HepG2 (cell line): Measurements from ENCODE around the gene CAD. TPM values are rescaled to one million over a fixed set of nuclear protein-coding genes. Genes with fewer than 3 reads are reported as not detected.
A peak's percentile ranks its signal among the peaks of the same experiment; 100 is the strongest.

Experiments used
- CBX2 ChIP-seq, 2 experiments: fragments of 200-600 bp in 1 of 2; sonication (generic); formaldehyde crosslinking in 1 of 2; IDR thresholded peaks; 2 replicates each; pipeline versions ENCODE4 v1.7.0 to v1.8.1; 2018 to 2022; ENCODE audit warnings: low read depth in 2 of 2, low read length in 1 of 2, mild to moderate bottlenecking in 1 of 2, missing genetic modification reagents in 1 of 2
- DPF2 ChIP-seq: sonication (generic); formaldehyde crosslinking; IDR thresholded peaks from 2 replicates; pipeline ENCODE4 v1.4.0; 2020; ENCODE audit warnings: mild to moderate bottlenecking, low read depth, missing genetic modification reagents, borderline replicate concordance
- GABPB1 ChIP-seq: IDR thresholded peaks from 2 replicates; pipeline ENCODE4 v1.6.1; 2016; ENCODE audit warnings: mild to moderate bottlenecking, missing genetic modification reagents, moderate library complexity, missing compliant biosample characterization
- GRHL1 ChIP-seq: sonication (generic); formaldehyde crosslinking; conservative IDR thresholded peaks from 2 replicates; pipeline ENCODE4 v1.8.0; 2022; ENCODE audit warnings: missing genetic modification reagents
- HNF4A ChIP-seq: sonication (generic); formaldehyde crosslinking; IDR thresholded peaks from 2 replicates; pipeline ENCODE4 v1.4.0; 2020; ENCODE audit warnings: missing genetic modification reagents
- MLX ChIP-seq: IDR thresholded peaks from 2 replicates; pipeline ENCODE4 v1.6.1; 2016
- NBN ChIP-seq: fragments of 450-650 bp; conservative IDR thresholded peaks from 2 replicates; pipeline ENCODE4 v1.6.1; 2017
- PBX3 ChIP-seq: sonication (generic); formaldehyde crosslinking; IDR thresholded peaks from 2 replicates; pipeline ENCODE4 v1.8.1; 2023; ENCODE audit warnings: missing genetic modification reagents, inconsistent platforms, borderline replicate concordance
- PHF21A ChIP-seq: sonication (generic); formaldehyde crosslinking; IDR thresholded peaks from 2 replicates; pipeline ENCODE4 v1.5.0; 2020; ENCODE audit warnings: mild to moderate bottlenecking, missing genetic modification reagents
- RBFOX2 ChIP-seq: fragments of 200-400 bp; formaldehyde crosslinking; IDR thresholded peaks from 2 replicates; pipeline ENCODE4 v1.6.1; 2017; ENCODE audit warnings: low read depth, mild to moderate bottlenecking, low read length
- SETDB1 ChIP-seq: sonication (generic); formaldehyde crosslinking; IDR thresholded peaks from 2 replicates; pipeline ENCODE4 v1.5.1; 2020; ENCODE audit warnings: missing genetic modification reagents, mild to moderate bottlenecking, borderline replicate concordance
- SIX4 ChIP-seq: sonication (generic); formaldehyde crosslinking; IDR thresholded peaks from 2 replicates; pipeline ENCODE4 v1.4.0; 2020; ENCODE audit warnings: missing genetic modification reagents
- SRY ChIP-seq: sonication (generic); formaldehyde crosslinking; IDR thresholded peaks from 2 replicates; pipeline ENCODE4 v1.8.0; 2022; ENCODE audit warnings: mild to moderate bottlenecking, missing genetic modification reagents
- TBL1XR1 ChIP-seq: fragments of 150-350 bp; IDR thresholded peaks from 2 replicates; pipeline ENCODE4 v1.6.1; 2014; ENCODE audit warnings: borderline replicate concordance, low read length; ENCODE audit not compliant: partially characterized antibody
- TOE1 ChIP-seq: sonication (generic); formaldehyde crosslinking; IDR thresholded peaks from 2 replicates; pipeline ENCODE4 v1.4.0; 2020; ENCODE audit warnings: mild to moderate bottlenecking, missing genetic modification reagents
- ZBTB43 ChIP-seq: sonication (generic); formaldehyde crosslinking; conservative IDR thresholded peaks from 2 replicates; pipeline ENCODE4 v1.4.0; 2020; ENCODE audit warnings: missing genetic modification reagents
- ZBTB7A ChIP-seq: sonication (generic); formaldehyde crosslinking; IDR thresholded peaks from 2 replicates; pipeline ENCODE4 v1.8.0; 2022; ENCODE audit warnings: mild to moderate bottlenecking, missing genetic modification reagents
- ZGPAT ChIP-seq: IDR thresholded peaks from 2 replicates; pipeline ENCODE4 v1.6.1; 2016; ENCODE audit warnings: mild to moderate bottlenecking
- ZNF501 ChIP-seq: sonication (generic); formaldehyde crosslinking; IDR thresholded peaks from 2 replicates; pipeline ENCODE4 v1.5.1; 2020; ENCODE audit warnings: mild to moderate bottlenecking, moderate library complexity, missing genetic modification reagents
- ZNF577 ChIP-seq: sonication (generic); formaldehyde crosslinking; IDR thresholded peaks from 2 replicates; pipeline ENCODE4 v1.4.0; 2020; ENCODE audit warnings: mild to moderate bottlenecking, low read depth, missing genetic modification reagents, borderline replicate concordance
- polyA plus RNA-seq, 8 experiments: library from polyadenylated mRNA; depleted of rRNA in 3 of 8; stranded (reverse) in 7 of 8; unstranded in 1 of 8; fragments of >200 nt; fragmentation: Illumina TruSeq in 4 of 8; extraction: Trizol in 4 of 8; gene quantifications; 2 replicates each; pipeline versions ENCODE4 v1.2.1 to v1.2.3, GENCODE V29; 2011 to 2016; ENCODE audit warnings: low read depth in 4 of 8, missing spikeins in 1 of 8, mixed read lengths in 1 of 8; ENCODE audit not compliant: insufficient read depth in 1 of 8
- total RNA-seq, 5 experiments: library from RNA; depleted of rRNA; stranded (reverse); fragments of >200 nt; fragmentation: Illumina TruSeq; extraction: Trizol; gene quantifications; 2 replicates each; pipeline ENCODE4 v1.2.3, GENCODE V29; 2016; ENCODE audit warnings: low read depth in 1 of 5

The CAD gene
- total and polyA plus RNA-seq, 2 of the 13 experiments (the other 11 are each of a cell fraction or from before 2014, with no cell fraction given): 21.7 to 37.0 TPM

GRCh38 chr2:27185331-27186026 is 31.7 kb upstream of the CAD start (continued):
- no peak for TF ChIP-seq CBX2 (IDR thresholded peaks at IDR 0.05; ENCODE audit: low read depth, low read length)
- no peak for TF ChIP-seq CBX2 (CRISPR knock-in tag; IDR thresholded peaks at IDR 0.05; ENCODE audit: low read depth)
- 0 out of 2 replicates have a peak, but pooled peaks have one; percentile 36 for TF ChIP-seq ZGPAT
- TF ChIP-seq SETDB1 (CRISPR knock-in tag): no peak
- no peak for TF ChIP-seq GRHL1 (CRISPR knock-in tag)
- no peak for TF ChIP-seq PBX3 (CRISPR knock-in tag)
- TF ChIP-seq SIX4 (CRISPR knock-in tag): 0 out of 2 replicates have a peak, but pooled peaks have one; percentile 21
- no peak for TF ChIP-seq SRY
- no peak for TF ChIP-seq TOE1 (CRISPR knock-in tag)
- no peak for TF ChIP-seq DPF2 (CRISPR knock-in tag)
- TF ChIP-seq TBL1XR1: no peak
- 0 out of 2 replicates have a peak, but pooled peaks have one; percentile 49 for TF ChIP-seq PHF21A (CRISPR knock-in tag)
- TF ChIP-seq GABPB1 (CRISPR knock-in tag): 0 out of 2 replicates have a peak, but pooled peaks have one; percentile 12
- no peak for TF ChIP-seq NBN
- TF ChIP-seq ZNF501 (CRISPR knock-in tag): 0 out of 2 replicates have a peak, but pooled peaks have one; percentile 32
- TF ChIP-seq ZNF577 (CRISPR knock-in tag): no peak
- TF ChIP-seq RBFOX2: no peak
- peak; percentile 65 for TF ChIP-seq HNF4A
- TF ChIP-seq ZBTB7A (CRISPR knock-in tag): no peak
- TF ChIP-seq ZBTB43: 0 out of 2 replicates have a peak, but pooled peaks have one; percentile 59
- TF ChIP-seq MLX (CRISPR knock-in tag): no peak
